Neural cell (in vitro differentiated cells): ENCODE measurements around the gene GOLGA6C.

Experiments used
- CTCF ChIP-seq: fragments of 450-650 bp; IDR thresholded peaks from 2 replicates; pipeline ENCODE4 v1.5.1; 2014; ENCODE audit warnings: antibody characterized with exemption, mild to moderate bottlenecking, moderate library complexity; ENCODE audit not compliant: poor library complexity, severe bottlenecking
- EP300 ChIP-seq: fragments of 450-650 bp; conservative IDR thresholded peaks from 2 replicates; pipeline ENCODE4 v1.6.1; 2014; ENCODE audit warnings: antibody characterized with exemption, mild to moderate bottlenecking, moderate library complexity; ENCODE audit not compliant: poor library complexity, severe bottlenecking
- EZH2 ChIP-seq: fragments of 200-600, 300-800 bp; shearing (Covaris generic), sonication (generic); IDR thresholded peaks from 2 replicates; pipeline ENCODE4 v1.6.1; 2014; ENCODE audit warnings: antibody characterized with exemption, low read length, borderline replicate concordance, mild to moderate bottlenecking; ENCODE audit not compliant: insufficient read depth, poor library complexity, severe bottlenecking
- MXI1 ChIP-seq: fragments of 450-650 bp; conservative IDR thresholded peaks from 2 replicates; pipeline ENCODE4 v1.6.1; 2014; ENCODE audit warnings: antibody characterized with exemption, mild to moderate bottlenecking; ENCODE audit not compliant: poor library complexity, severe bottlenecking
- POLR2AphosphoS5 ChIP-seq: IDR thresholded peaks from 2 replicates; pipeline ENCODE4 v1.6.1; 2012
- RAD21 ChIP-seq: fragments of 450-650 bp; conservative IDR thresholded peaks from 2 replicates; pipeline ENCODE4 v1.6.1; 2014; ENCODE audit warnings: antibody characterized with exemption, mild to moderate bottlenecking, moderate library complexity
- SMC3 ChIP-seq: fragments of 450-650 bp; conservative IDR thresholded peaks from 2 replicates; pipeline ENCODE4 v1.6.1; 2014; ENCODE audit warnings: antibody characterized with exemption, mild to moderate bottlenecking, moderate library complexity; ENCODE audit not compliant: poor library complexity
- TAF1 ChIP-seq: IDR thresholded peaks from 2 replicates; pipeline ENCODE4 v1.6.1; 2012; ENCODE audit warnings: low read depth
- TF ChIP-seq, protein P1 (sequence below): IDR thresholded peaks from 2 replicates; pipeline ENCODE4 v1.6.1; 2012; ENCODE audit warnings: borderline replicate concordance

DNA sequence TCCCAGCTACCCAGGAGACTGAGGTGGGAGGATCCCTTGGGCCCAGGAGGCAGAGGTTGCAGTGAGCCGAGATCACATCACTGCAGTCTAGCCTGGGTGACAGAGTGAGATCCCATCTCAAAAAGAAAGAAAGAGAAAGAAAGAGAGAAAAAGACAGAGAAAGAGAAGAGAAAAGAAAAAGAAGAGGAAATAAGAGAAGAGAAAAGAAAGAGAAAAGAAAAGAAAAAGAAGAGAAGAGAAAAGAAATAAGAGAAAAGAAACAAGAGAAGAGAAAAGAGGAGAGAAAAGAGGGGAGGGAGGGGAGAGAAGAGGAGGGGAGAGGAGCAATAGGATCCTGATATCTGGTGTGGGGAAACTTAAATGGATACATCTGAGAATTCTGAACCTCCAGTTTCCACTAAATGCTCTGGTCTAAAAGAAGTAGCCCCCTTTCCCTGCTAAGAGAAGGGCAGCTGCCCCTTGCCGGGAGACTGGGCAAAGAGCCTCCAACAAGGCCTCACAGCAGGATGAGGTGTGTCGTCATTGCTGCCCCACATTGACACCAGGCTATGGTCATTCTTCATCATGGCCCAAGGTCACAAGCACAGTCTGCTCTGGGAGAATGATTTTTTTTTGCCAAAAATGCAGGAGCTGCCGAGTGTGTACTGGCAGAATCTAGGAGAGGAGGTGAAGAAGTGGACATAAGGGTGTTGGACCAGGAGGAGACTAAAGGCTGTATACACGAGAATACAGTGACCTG lies 56.6 kb downstream of the GOLGA6C start:
- no peak for TF ChIP-seq CTCF
- no peak for TF ChIP-seq EP300
- no peak for TF ChIP-seq POLR2AphosphoS5
- no peak for TF ChIP-seq RAD21
- TF ChIP-seq EZH2: no peak
- TF ChIP-seq MXI1: no peak
- no peak for TF ChIP-seq TAF1
- TF ChIP-seq, protein P1, sequence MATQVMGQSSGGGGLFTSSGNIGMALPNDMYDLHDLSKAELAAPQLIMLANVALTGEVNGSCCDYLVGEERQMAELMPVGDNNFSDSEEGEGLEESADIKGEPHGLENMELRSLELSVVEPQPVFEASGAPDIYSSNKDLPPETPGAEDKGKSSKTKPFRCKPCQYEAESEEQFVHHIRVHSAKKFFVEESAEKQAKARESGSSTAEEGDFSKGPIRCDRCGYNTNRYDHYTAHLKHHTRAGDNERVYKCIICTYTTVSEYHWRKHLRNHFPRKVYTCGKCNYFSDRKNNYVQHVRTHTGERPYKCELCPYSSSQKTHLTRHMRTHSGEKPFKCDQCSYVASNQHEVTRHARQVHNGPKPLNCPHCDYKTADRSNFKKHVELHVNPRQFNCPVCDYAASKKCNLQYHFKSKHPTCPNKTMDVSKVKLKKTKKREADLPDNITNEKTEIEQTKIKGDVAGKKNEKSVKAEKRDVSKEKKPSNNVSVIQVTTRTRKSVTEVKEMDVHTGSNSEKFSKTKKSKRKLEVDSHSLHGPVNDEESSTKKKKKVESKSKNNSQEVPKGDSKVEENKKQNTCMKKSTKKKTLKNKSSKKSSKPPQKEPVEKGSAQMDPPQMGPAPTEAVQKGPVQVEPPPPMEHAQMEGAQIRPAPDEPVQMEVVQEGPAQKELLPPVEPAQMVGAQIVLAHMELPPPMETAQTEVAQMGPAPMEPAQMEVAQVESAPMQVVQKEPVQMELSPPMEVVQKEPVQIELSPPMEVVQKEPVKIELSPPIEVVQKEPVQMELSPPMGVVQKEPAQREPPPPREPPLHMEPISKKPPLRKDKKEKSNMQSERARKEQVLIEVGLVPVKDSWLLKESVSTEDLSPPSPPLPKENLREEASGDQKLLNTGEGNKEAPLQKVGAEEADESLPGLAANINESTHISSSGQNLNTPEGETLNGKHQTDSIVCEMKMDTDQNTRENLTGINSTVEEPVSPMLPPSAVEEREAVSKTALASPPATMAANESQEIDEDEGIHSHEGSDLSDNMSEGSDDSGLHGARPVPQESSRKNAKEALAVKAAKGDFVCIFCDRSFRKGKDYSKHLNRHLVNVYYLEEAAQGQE: no peak
- TF ChIP-seq SMC3: no peak
